Keratinocyte (primary cell): ENCODE measurements around the gene AOPEP. TPM values are rescaled to one million over a fixed set of nuclear protein-coding genes. Genes with fewer than 3 reads are reported as not detected.
A peak's percentile ranks its signal among the peaks of the same experiment; 100 is the strongest.

Experiments used
- DNase-seq: peaks from one replicate; pipeline ENCODE4 v3.0.0-alpha.2; 2011; ENCODE audit warnings: low read depth, missing footprints, low spot score
- FAIRE-seq: peaks from 2 replicates; lab custom pipeline; 2011; peaks lifted over from hg19 to GRCh38; lab: Jason Lieb, UNC
- H2AFZ ChIP-seq: 2 replicates; pipeline ENCODE4 v1.6.0; 2012; ENCODE audit warnings: low read length, control low read depth, inconsistent platforms; ENCODE audit not compliant: control insufficient read depth
- H3K27ac ChIP-seq: 2 replicates; pipeline ENCODE4 v1.5.1; 2011; ENCODE audit warnings: low read length; ENCODE audit not compliant: control insufficient read depth, insufficient read depth
- H3K27me3 ChIP-seq: 3 replicates; pipeline ENCODE4 v1.6.0; 2011; ENCODE audit warnings: low read length; ENCODE audit not compliant: control insufficient read depth, insufficient read depth; ENCODE audit errors: extremely low read depth
- H3K36me3 ChIP-seq, 2 experiments: 2 replicates in 1 of 2; 3 replicates in 1 of 2; pipeline ENCODE4 v1.5.1; 2011; ENCODE audit warnings: low read length in 2 of 2, mild to moderate bottlenecking in 1 of 2; ENCODE audit not compliant: control insufficient read depth in 2 of 2, insufficient read depth in 2 of 2; ENCODE audit errors: extremely low read depth in 1 of 2
- H3K4me1 ChIP-seq: 3 replicates; pipeline ENCODE4 v1.5.1; 2011; ENCODE audit warnings: low read length; ENCODE audit not compliant: control insufficient read depth, insufficient read depth; ENCODE audit errors: extremely low read depth
- H3K4me2 ChIP-seq: 3 replicates; pipeline ENCODE4 v1.6.0; 2011; ENCODE audit warnings: low read depth, low read length; ENCODE audit not compliant: control insufficient read depth, insufficient read depth; ENCODE audit errors: extremely low read depth
- H3K4me3 ChIP-seq, 3 experiments: fragments of 200-600 bp in 1 of 3; sonication (generic) in 1 of 3; 2 replicates in 2 of 3; 3 replicates in 1 of 3; pipeline ENCODE4 v1.5.1; 2011 to 2016; ENCODE audit warnings: low read length in 3 of 3, mild to moderate bottlenecking in 3 of 3, control low read depth in 2 of 3, inconsistent platforms in 1 of 3, low read depth in 1 of 3, mixed read lengths in 1 of 3, mixed run types in 1 of 3, moderate library complexity in 1 of 3; ENCODE audit not compliant: control insufficient read depth in 2 of 3, insufficient read depth in 2 of 3; ENCODE audit errors: extremely low read depth in 1 of 3
- H3K79me2 ChIP-seq: 2 replicates; pipeline ENCODE4 v1.6.0; 2012; ENCODE audit warnings: low read length; ENCODE audit not compliant: control insufficient read depth, insufficient read depth
- H3K9ac ChIP-seq: 3 replicates; pipeline ENCODE4 v1.6.0; 2011; ENCODE audit warnings: low read length; ENCODE audit not compliant: control insufficient read depth, insufficient read depth; ENCODE audit errors: extremely low read depth
- H3K9me1 ChIP-seq: 3 replicates; pipeline ENCODE4 v1.6.0; 2011; ENCODE audit warnings: low read length; ENCODE audit not compliant: control insufficient read depth, insufficient read depth; ENCODE audit errors: extremely low read depth
- H3K9me3 ChIP-seq: 2 replicates; pipeline ENCODE4 v1.5.1; 2012; ENCODE audit warnings: low read depth, low read length; ENCODE audit not compliant: control insufficient read depth
- H4K20me1 ChIP-seq: 3 replicates; pipeline ENCODE4 v1.6.0; 2011; ENCODE audit warnings: low read length; ENCODE audit not compliant: control insufficient read depth, insufficient read depth; ENCODE audit errors: extremely low read depth
- CTCF ChIP-seq, 3 experiments: IDR thresholded peaks in 1 of 3; conservative IDR thresholded peaks in 1 of 3; optimal IDR thresholded peaks in 1 of 3; 2 replicates in 2 of 3; 3 replicates in 1 of 3; pipeline versions ENCODE3 to v1.5.1; 2011; ENCODE audit warnings: low read length in 3 of 3, mild to moderate bottlenecking in 3 of 3, moderate library complexity in 2 of 3, control low read depth in 1 of 3, inconsistent platforms in 1 of 3; ENCODE audit not compliant: insufficient read depth in 2 of 3; ENCODE audit errors: extremely low read depth in 1 of 3
- EZH2 ChIP-seq: IDR thresholded peaks from one replicate; pipeline ENCODE4 v1.6.1; 2012; ENCODE audit warnings: inconsistent platforms, mild to moderate bottlenecking, low read length, moderate library complexity
- dilution Hi-C: fragments of 300-500 bp; cut with MboI; formaldehyde crosslinking; loops from one replicate; pipeline ENCODE4 v1.7.0; 2020; ENCODE audit warnings: low sequenced_read_pairs; ENCODE audit not compliant: extremely low pct_ligation_motif_present
- polyA plus RNA-seq, 5 experiments: library from polyadenylated mRNA; depleted of rRNA in 3 of 5; stranded (reverse) in 3 of 5; stranded (forward) in 1 of 5; unstranded in 1 of 5; fragments of >200 nt; gene quantifications; 1 replicate in 1 of 5; 2 replicates in 3 of 5; 3 replicates in 1 of 5; pipeline versions ENCODE4 v1.2.1 to v1.2.3, GENCODE V29; 2011 to 2012; ENCODE audit warnings: missing spikeins in 2 of 5, low read depth in 1 of 5, low replicate concordance in 1 of 5

AOPEP gene
- polyA plus RNA-seq, 1 donor (not counting 4 experiments of a cell fraction or from before 2014, with no cell fraction given), result 27.0 TPM

- no peaks in the 10 kb centered on the region for H3K9me3 ChIP-seq
- peak overlapping the region; percentile 59 for H3K4me2 ChIP-seq
- dilution Hi-C loops, result no loop called here
- no peak overlapping the region for H2AFZ ChIP-seq
- H3K9ac ChIP-seq, result peak overlapping the region; percentile 48
- no peaks in the 10 kb centered on the region for H3K9me1 ChIP-seq
- FAIRE-seq, result no peak
- no peak overlapping the region for H3K4me3 ChIP-seq
- no peaks in the 10 kb centered on the region for H3K27me3 ChIP-seq
- no peaks in the 10 kb centered on the region for H3K36me3 ChIP-seq
- no peak for DNase-seq
- H3K4me1 ChIP-seq, result peaks cover 35% of the 10 kb centered on the region
- no peaks in the 10 kb centered on the region for H4K20me1 ChIP-seq
- H3K27ac ChIP-seq, result peak overlapping the region; percentile 71
- no peaks in the 10 kb centered on the region for H3K79me2 ChIP-seq
- TF ChIP-seq CTCF (optimal IDR thresholded peaks at IDR 0.05 in 1 of 3, IDR thresholded peaks at IDR 0.05 in 1 of 3, conservative IDR thresholded peaks at IDR 0.05 in 1 of 3; ENCODE audit: extremely low read depth in 1 of 3, insufficient read depth in 2 of 3, low read length in 3 of 3) (no peak), EZH2 (no peak)
Observed at GRCh38 chr9:94946256-94946655, 219.8 kb downstream of the AOPEP start.

GRCh38 chr9:94948567-94949235, 222.2 kb downstream of the AOPEP start:
- Histone ChIP-seq H3K27me3 (no peaks in the 10 kb centered on the region), H3K9ac (no peak overlapping the region), H3K4me1 (peaks cover 58% of the 10 kb centered on the region), H3K4me2 (no peak overlapping the region), H3K27ac (no peak overlapping the region), H3K4me3 (no peak overlapping the region), H4K20me1 (no peaks in the 10 kb centered on the region), H3K79me2 (no peaks in the 10 kb centered on the region), H3K36me3 (no peaks in the 10 kb centered on the region), H2AFZ (no peak overlapping the region), H3K9me1 (no peaks in the 10 kb centered on the region), H3K9me3 (no peaks in the 10 kb centered on the region)
- TF ChIP-seq EZH2 (no peak), CTCF (optimal IDR thresholded peaks at IDR 0.05 in 1 of 3, IDR thresholded peaks at IDR 0.05 in 1 of 3, conservative IDR thresholded peaks at IDR 0.05 in 1 of 3; ENCODE audit: extremely low read depth in 1 of 3, insufficient read depth in 2 of 3, low read length in 3 of 3) (no peak)
- dilution Hi-C loops, result no loop called here
- FAIRE-seq (no peak), DNase-seq (no peak)
